HL-60 (cell line): ENCODE data around the gene ZAR1.

Source experiments
- CTCF ChIP-seq: IDR thresholded peaks from one replicate; pipeline ENCODE4 v1.5.1; 2011; ENCODE audit warnings: low read length, control low read depth, inconsistent platforms; ENCODE audit not compliant: insufficient read depth
- POLR2AphosphoS5 ChIP-seq: IDR thresholded peaks from 2 replicates; pipeline ENCODE4 v1.6.1; 2012; ENCODE audit warnings: low read depth

GRCh38 chr4:48445704-48446103 lies 44.3 kb upstream of the ZAR1 start:
- TF ChIP-seq CTCF, result peak; percentile 23
- no peak for TF ChIP-seq POLR2AphosphoS5
